ENCODE measurements around the gene POLRMT. TPM values are rescaled to one million over a fixed set of nuclear protein-coding genes. Genes with fewer than 3 reads are reported as not detected.

The POLRMT gene
- polyA plus RNA-seq, 1 experiment = 38.6 TPM

GRCh38 chr19:574658-575526 lies 58.4 kb downstream of the POLRMT start:
- no peak for DNase-seq (ENCODE audit: low read depth)
- Histone ChIP-seq H3K36me3 (ENCODE audit: control insufficient read depth, insufficient read depth, low read length) (peaks cover 5% of the 10 kb centered on the region), H3K27me3 (ENCODE audit: control insufficient read depth, insufficient read depth, low read length) (no peaks in the 10 kb centered on the region), H3K4me3 (ENCODE audit: low read depth, low read length) (peak overlapping the region; percentile 29)
- no peak for TF ChIP-seq CTCF (IDR thresholded peaks at IDR 0.05; ENCODE audit: insufficient read depth, low read depth, low read length)
- CTCF ChIA-PET = interaction anchor here (1.0 to 4.9 kb wide), 3 partner anchors 11 to 42 kb away, joined by 3 to 53 read pairs (median 3); no protein-coding TSS in a partner anchor
- POLR2A ChIA-PET = no interaction called here

- DNase-seq (ENCODE audit: low read depth) = no peak
- H3K36me3 ChIP-seq (ENCODE audit: control insufficient read depth, insufficient read depth, low read length) = peaks cover 1% of the 10 kb centered on the region; the same call in 1 of the 2 replicates
- TF ChIP-seq CTCF (IDR thresholded peaks at IDR 0.05; ENCODE audit: insufficient read depth, low read depth, low read length) = no peak
- ChIA-PET CTCF (no interaction called here), POLR2A (no interaction called here)
- peak overlapping the region; percentile 86 for H3K4me3 ChIP-seq (ENCODE audit: low read depth, low read length)
- H3K27me3 ChIP-seq (ENCODE audit: control insufficient read depth, insufficient read depth, low read length) = no peaks in the 10 kb centered on the region
Observed at GRCh38 chr19:573519-573825, 59.9 kb downstream of the POLRMT start.

- Histone ChIP-seq H3K27me3 (ENCODE audit: control insufficient read depth, insufficient read depth, low read length) (no peaks in the 10 kb centered on the region), H3K36me3 (ENCODE audit: control insufficient read depth, insufficient read depth, low read length) (0 out of 2 replicates have a peak, but pooled peaks cover 1% of the 10 kb centered on the region), H3K4me3 (ENCODE audit: low read depth, low read length) (peak overlapping the region; percentile 86)
- no peak for DNase-seq (ENCODE audit: low read depth)
- CTCF ChIA-PET = interaction anchor here (1.4 kb wide), 1 partner anchor 40 kb away, joined by 6 read pairs; the partner anchor contains the start of gene CDC34
- POLR2A ChIA-PET = interaction anchor here (0.5 to 0.6 kb wide), 3 partner anchors 13 to 697 kb away, joined by 3 to 6 read pairs (median 4); no protein-coding TSS in a partner anchor
- no peak for TF ChIP-seq CTCF (IDR thresholded peaks at IDR 0.05; ENCODE audit: insufficient read depth, low read depth, low read length)
Observed at GRCh38 chr19:572743-573518, 60.4 kb downstream of the POLRMT start.

- ChIA-PET CTCF (interaction anchor here (0.9 to 1.4 kb wide), 2 partner anchors 11 to 40 kb away, joined by 3 to 6 read pairs; partner anchors contain the start of gene CDC34), POLR2A (interaction anchor here (0.5 to 0.7 kb wide), 2 partner anchors 40 to 697 kb away, joined by 4 read pairs; partner anchors contain the start of gene CDC34)
- peak; percentile 85 for DNase-seq (ENCODE audit: low read depth)
- Histone ChIP-seq H3K27me3 (ENCODE audit: control insufficient read depth, insufficient read depth, low read length) (no peaks in the 10 kb centered on the region), H3K4me3 (ENCODE audit: low read depth, low read length) (peak within 1 kb of the TSS; percentile 86), H3K36me3 (ENCODE audit: control insufficient read depth, insufficient read depth, low read length) (no peaks in the 10 kb centered on the region)
- TF ChIP-seq CTCF (IDR thresholded peaks at IDR 0.05; ENCODE audit: insufficient read depth, low read depth, low read length) = no peak
Observed at GRCh38 chr19:572140-572742, 61.1 kb downstream of the POLRMT start, which contains the start of gene BSG. TSS of gene BSG (plus strand) at chr19:572596. CDS start at chr19:572635, 39 bp downstream.

All from BJ (cell line).